GM12873 (cell line): Measurements from ENCODE around the gene C14orf180.

Experiments
- CTCF ChIP-seq: IDR thresholded peaks from 2 replicates; pipeline ENCODE4 v1.5.1; 2012; ENCODE audit warnings: low read depth, mild to moderate bottlenecking, moderate library complexity, low read length, control low read depth; ENCODE audit not compliant: insufficient read depth; ENCODE audit errors: missing control alignments

The C14orf180 gene

DNA sequence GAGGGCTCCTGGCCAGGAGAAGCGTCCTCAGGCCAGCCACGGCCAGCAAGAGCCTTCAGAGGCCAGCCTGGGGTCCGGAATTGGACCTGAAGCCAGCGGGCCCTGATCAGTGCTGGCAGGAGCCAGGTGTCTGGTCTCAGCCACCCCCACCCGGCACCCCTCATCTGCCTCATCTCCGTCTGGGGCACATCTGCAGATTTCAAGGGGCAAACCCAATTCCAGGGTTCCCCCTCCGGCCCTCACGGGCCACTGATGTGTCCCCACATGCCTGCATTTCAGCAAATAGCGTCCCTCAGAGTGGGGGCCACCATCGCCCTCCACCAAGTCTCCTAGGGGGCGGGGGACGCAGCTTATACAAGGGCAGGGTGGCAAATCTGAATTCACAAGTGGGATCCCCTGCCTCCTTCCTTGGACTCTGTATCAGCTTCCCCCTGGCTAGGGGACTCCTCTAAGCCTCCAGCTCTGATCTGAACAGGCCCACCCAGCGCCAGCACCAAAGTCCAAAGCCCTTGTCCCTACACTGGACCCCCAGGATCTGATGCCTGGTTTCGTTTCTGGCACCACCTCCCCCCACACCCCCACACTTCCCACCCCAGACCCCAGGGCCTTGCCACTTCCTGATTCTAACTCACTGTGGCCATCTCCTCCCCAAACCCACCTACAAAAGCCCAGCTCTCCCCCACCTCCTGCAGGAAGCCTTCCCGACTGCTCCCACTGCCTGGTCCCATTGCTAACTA is 14.9 kb downstream of the C14orf180 start:
- TF ChIP-seq CTCF, result no peak

DNA sequence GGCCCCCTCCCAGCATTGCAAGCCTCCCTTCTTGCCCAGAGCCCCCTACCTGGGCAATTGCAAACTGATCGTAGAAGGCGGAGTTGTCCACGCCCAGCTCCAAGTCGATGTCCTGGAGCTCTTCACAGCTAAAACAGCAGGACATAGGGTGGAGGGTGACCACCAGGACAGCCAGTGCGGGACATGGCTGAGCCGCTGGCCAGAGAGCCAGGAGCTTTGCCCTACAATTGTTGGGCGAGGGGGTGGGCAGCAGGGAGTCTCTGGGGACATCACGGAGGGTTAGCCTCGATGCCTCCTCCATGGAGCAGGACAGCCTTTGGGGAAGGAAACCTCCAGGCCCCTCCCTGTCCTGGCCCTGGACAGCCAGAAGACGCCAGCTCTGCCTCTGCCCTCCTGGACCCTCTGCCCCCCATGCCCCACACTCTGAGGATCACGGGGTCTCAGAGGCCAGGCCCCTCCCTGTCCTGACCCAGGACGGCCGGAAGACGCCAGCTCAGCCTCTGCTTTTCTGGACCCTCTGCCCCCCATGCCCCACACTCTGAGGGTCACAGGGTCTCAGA is 15.6 kb downstream of the C14orf180 start:
- TF ChIP-seq CTCF, result no peak

DNA sequence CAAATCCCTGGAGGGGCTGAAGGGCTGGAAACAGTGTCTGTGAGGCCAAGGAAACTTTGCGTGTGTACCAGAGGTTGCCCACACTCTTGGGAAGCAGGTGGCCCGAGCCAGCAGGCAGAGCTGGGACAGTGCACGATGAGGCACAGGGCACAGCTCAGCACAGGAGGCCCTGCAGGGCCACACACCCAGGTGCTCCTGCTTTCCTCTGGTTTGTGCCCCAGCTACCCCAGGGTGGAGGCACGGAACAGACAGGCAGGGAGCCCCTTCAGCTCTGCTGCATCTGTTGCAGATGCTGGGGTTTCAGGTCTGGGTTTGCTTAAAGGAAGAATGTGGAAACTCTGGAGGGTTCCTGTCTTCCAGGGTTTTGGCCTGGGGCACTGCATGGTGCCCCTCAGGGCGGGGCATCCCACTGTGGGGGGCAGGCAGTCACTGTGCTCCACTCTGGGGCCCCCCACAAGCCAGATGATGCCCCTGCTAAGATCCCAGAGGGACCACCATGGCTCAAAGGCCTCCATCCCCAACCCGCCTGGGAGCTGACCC is 16.4 kb downstream of the C14orf180 start:
- TF ChIP-seq CTCF, result no peak

GRCh38 chr14:104596451-104596918 is 16.9 kb downstream of the C14orf180 start:
- no peak for TF ChIP-seq CTCF

- TF ChIP-seq CTCF, result no peak
These were observed 17.4 kb downstream of the C14orf180 start for GRCh38 chr14:104596927-104597351.

DNA sequence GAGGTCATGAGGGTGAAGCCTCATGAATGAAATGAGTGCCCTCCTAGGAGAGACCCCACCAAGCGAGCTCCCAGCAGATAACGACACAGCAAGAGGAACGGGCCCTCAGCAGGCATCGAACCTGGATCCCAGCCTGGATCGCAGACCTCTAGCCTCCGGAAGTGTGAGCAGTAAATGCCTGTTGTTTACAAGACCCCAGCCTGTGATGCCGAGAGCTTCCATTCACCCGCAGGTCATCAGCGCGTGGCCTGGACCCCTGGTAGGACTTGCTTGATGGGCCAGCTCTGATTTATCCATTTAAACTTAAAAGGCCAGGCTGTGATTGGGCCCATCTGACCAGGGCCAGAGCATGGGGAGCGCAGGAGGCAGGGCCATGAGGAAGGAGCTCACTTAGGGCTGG is 18.0 kb downstream of the C14orf180 start:
- TF ChIP-seq CTCF, result no peak

DNA sequence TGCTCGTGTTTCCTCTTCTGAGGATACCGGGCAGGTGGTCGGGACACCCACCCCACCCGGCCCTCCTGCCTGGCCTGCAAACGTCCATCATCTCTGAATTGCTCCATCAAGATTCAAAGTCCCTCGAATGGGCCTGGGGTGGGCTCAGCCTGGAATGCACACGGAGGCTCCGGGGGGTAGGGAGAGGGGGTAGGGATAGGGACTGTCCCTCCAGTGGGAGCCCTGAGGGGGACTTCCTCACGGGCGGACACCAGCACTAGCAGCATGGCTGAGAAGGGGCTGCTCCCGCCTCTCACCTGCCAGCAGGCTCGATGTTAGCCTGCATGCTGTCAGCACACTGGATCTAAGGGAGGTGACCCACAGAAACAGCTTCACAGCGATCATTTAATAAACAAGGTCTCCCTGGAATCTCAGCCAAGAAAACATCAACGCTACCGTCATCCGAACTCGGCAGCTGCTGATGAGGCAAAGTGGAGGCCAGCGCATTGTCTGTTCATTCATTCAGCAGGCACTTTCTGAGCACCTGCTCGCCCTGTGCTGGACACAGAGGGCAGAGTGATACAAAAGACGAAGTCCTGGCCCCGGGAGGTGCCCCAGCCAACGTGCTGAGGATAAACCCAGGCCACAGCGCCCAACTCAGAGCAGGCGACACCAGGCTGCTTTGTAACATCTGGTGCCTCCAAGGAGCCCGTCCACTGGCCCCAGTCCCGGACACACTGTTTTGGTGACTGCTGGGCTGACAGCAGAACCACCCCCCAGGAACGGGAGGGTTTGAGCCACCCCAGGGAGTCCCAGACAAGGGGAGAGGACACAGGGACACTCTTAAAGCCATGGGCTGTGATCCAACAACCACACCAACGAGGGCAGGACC is 18.7 kb downstream of the C14orf180 start:
- no peak for TF ChIP-seq CTCF
